Body of pancreas (tissue), 2 donors: ENCODE data around the gene TRIP13. TPM values are rescaled to one million over a fixed set of nuclear protein-coding genes. Genes with fewer than 3 reads are reported as not detected.

Experiments
- total RNA-seq, 2 donors: library from RNA; depleted of rRNA; stranded (reverse); fragments of >200 nt; gene quantifications; one replicate each; pipeline ENCODE4 v1.1.0, GENCODE V29; 2016

TRIP13 gene
- total RNA-seq, 2 donors from 2014 or later = 1.3 TPM

Other genes with a start within 250 kb of the TRIP13 start
- gene TPPP, start 199.5 kb upstream of the TRIP13 start, total RNA-seq = 1 to 10 TPM; 2.6 to 5.2 TPM
- gene ZDHHC11B, start 108.2 kb upstream of the TRIP13 start, total RNA-seq = 1 to 10 TPM; 6.2 to 8.9 TPM
- gene ZDHHC11, start 41.9 kb upstream of the TRIP13 start, total RNA-seq = 10 to 100 TPM in 1 of 2 donors, 1 to 10 TPM in 1; 4.7 to 10.9 TPM
- gene BRD9, start 83 bp upstream of the TRIP13 start, total RNA-seq = 10 to 100 TPM; 18.9 to 47.1 TPM
- gene NKD2, start 115.9 kb downstream of the TRIP13 start, total RNA-seq = 10 to 100 TPM in 1 of 2 donors, 1 to 10 TPM in 1; 4.2 to 12.2 TPM
- 10 to 100 TPM; 35.5 to 42.8 TPM for gene SLC12A7, start 219.2 kb downstream of the TRIP13 start, total RNA-seq